Esophagus muscularis mucosa (tissue), 4 donors: ENCODE measurements around the gene INSYN2B. TPM values are rescaled to one million over a fixed set of nuclear protein-coding genes. Genes with fewer than 3 reads are reported as not detected.
"Not testable (repeated sequence)": the region's sequence is repeated elsewhere in the genome, so short reads cannot be mapped to it uniquely, and the experiment has no call there.

ENCODE experiments used
- DNase-seq: peaks from one replicate; pipeline ENCODE4 v3.0.0-alpha.2; 2017; ENCODE audit errors: extremely low spot score
- H3K27ac ChIP-seq, 4 donors: fragments of 200-600 bp; sonication (generic); replicated peaks in 1 of 4; 1 replicate in 3 of 4; 2 replicates in 1 of 4; pipeline ENCODE4 v1.5.1; 2016 to 2019; ENCODE audit warnings: mild to moderate bottlenecking in 1 of 4
- H3K27me3 ChIP-seq, 4 donors: fragments of 200-600 bp; sonication (generic); one replicate each; pipeline versions ENCODE4 v1.5.1 to v1.6.0; 2016 to 2019
- H3K36me3 ChIP-seq, 4 donors: fragments of 200-600 bp; sonication (generic); one replicate each; pipeline ENCODE4 v1.5.1; 2016 to 2019
- H3K4me1 ChIP-seq, 4 donors: fragments of 200-600 bp; sonication (generic); one replicate each; pipeline ENCODE4 v1.5.1; 2016 to 2019
- H3K4me3 ChIP-seq, 4 donors: fragments of 200-600 bp; sonication (generic); 1 replicate in 2 of 4; 2 replicates in 2 of 4; pipeline ENCODE4 v1.5.1; 2016 to 2019; ENCODE audit warnings: mild to moderate bottlenecking in 4 of 4, moderate library complexity in 1 of 4
- H3K9me3 ChIP-seq, 4 donors: fragments of 200-600 bp; sonication (generic); 1 replicate in 3 of 4; 2 replicates in 1 of 4; pipeline ENCODE4 v1.5.1; 2016 to 2019
- CTCF ChIP-seq, 3 experiments: fragments of 200-600 bp in 2 of 3; fragments of 450-650 bp in 1 of 3; sonication (generic) in 2 of 3; IDR thresholded peaks; one replicate each; pipeline ENCODE4 v1.5.1; 2017 to 2019; ENCODE audit warnings: antibody characterized with exemption in 3 of 3, mild to moderate bottlenecking in 2 of 3, moderate library complexity in 1 of 3
- EP300 ChIP-seq: sonication (generic); formaldehyde crosslinking; IDR thresholded peaks from one replicate; pipeline ENCODE4 v1.6.1; 2017; ENCODE audit warnings: antibody characterized with exemption
- POLR2A ChIP-seq: fragments of 450-650 bp; IDR thresholded peaks from one replicate; pipeline ENCODE4 v1.6.1; 2017; ENCODE audit warnings: antibody characterized with exemption, moderate library complexity, mild to moderate bottlenecking, low read depth
- POLR2AphosphoS5 ChIP-seq, 2 donors: sonication (generic); formaldehyde crosslinking; IDR thresholded peaks; one replicate each; pipeline ENCODE4 v1.6.1; 2017; ENCODE audit warnings: antibody characterized with exemption in 2 of 2
- WGBS: methylation state at CpG from one replicate; pipeline ENCODE4 v1.1.5; 2018; 5-methylcytosine and 5-hydroxymethylcytosine counted together
- intact Hi-C: fragments of 100-400 bp; cut with DNase I; formaldehyde crosslinking; loops from one replicate; pipeline ENCODE4 v1.15.1; 2023
- total RNA-seq, 4 donors: library from RNA; depleted of rRNA; stranded (reverse); fragments of >200 nt; gene quantifications; one replicate each; pipeline versions ENCODE4 v1.1.0 to v1.2.1, GENCODE V29; 2016

Gene INSYN2B
- total RNA-seq, 4 donors from 2014 or later, result not detected

GRCh38 chr5:169958278-169958677 lies 22.0 kb downstream of the INSYN2B start:
- TF ChIP-seq CTCF (IDR thresholded peaks at IDR 0.05) (no peak), POLR2A (no peak), POLR2AphosphoS5 (IDR thresholded peaks at IDR 0.05) (no peak), EP300 (no peak)

GRCh38 chr5:169956756-169957155 lies 23.5 kb downstream of the INSYN2B start:
- Histone ChIP-seq H3K4me3 (no peak overlapping the region), H3K27ac (no peak overlapping the region), H3K27me3 (peaks cover 0 to 12% (median 0%) of the 10 kb centered on the region in 4 donors), H3K36me3 (no peaks in the 10 kb centered on the region), H3K9me3 (no peaks in the 10 kb centered on the region), H3K4me1 (no peaks in the 10 kb centered on the region)
- no peak for DNase-seq
- intact Hi-C loops, result no loop called here
- TF ChIP-seq CTCF (IDR thresholded peaks at IDR 0.05), result no peak
- no peak for TF ChIP-seq POLR2AphosphoS5 (IDR thresholded peaks at IDR 0.05)
- no peak for TF ChIP-seq POLR2A
- TF ChIP-seq EP300, result no peak

More at GRCh38 chr5:169958278-169958677, 22.0 kb downstream of the INSYN2B start:
- H3K36me3 ChIP-seq, result no peaks in the 10 kb centered on the region
- intact Hi-C loops, result no loop called here
- H3K4me3 ChIP-seq, result no peak overlapping the region
- peaks cover 0 to 12% (median 0%) of the 10 kb centered on the region in 4 donors for H3K27me3 ChIP-seq
- 70% methylated on average over 3 of the region's 3 CpGs for WGBS
- H3K27ac ChIP-seq, result no peak overlapping the region
- no peaks in the 10 kb centered on the region for H3K4me1 ChIP-seq
- no peaks in the 10 kb centered on the region for H3K9me3 ChIP-seq
- no peak for DNase-seq

GRCh38 chr5:169956126-169956525 lies 24.2 kb downstream of the INSYN2B start:
- intact Hi-C loops, result no loop called here
- Histone ChIP-seq H3K4me1 (no peaks in the 10 kb centered on the region), H3K27ac (no peak overlapping the region), H3K4me3 (no peak overlapping the region), H3K9me3 (no peaks in the 10 kb centered on the region), H3K36me3 (no peaks in the 10 kb centered on the region), H3K27me3 (peaks cover 0 to 12% (median 0%) of the 10 kb centered on the region in 4 donors)
- no peak for TF ChIP-seq CTCF (IDR thresholded peaks at IDR 0.05)
- TF ChIP-seq POLR2A, result no peak
- no peak for TF ChIP-seq POLR2AphosphoS5 (IDR thresholded peaks at IDR 0.05)
- no peak for TF ChIP-seq EP300
- WGBS, result 84% methylated on average over 3 of the region's 3 CpGs
- DNase-seq, result no peak

GRCh38 chr5:169954786-169955185 lies 25.5 kb downstream of the INSYN2B start:
- DNase-seq, result no peak
- WGBS, result 87% methylated on average over 6 of the region's 6 CpGs
- intact Hi-C loops, result no loop called here
- H3K27ac ChIP-seq, result no peak overlapping the region
- peaks cover 0 to 12% (median 0%) of the 10 kb centered on the region in 4 donors for H3K27me3 ChIP-seq
- no peaks in the 10 kb centered on the region for H3K9me3 ChIP-seq
- H3K36me3 ChIP-seq, result no peaks in the 10 kb centered on the region
- no peak for TF ChIP-seq EP300
- TF ChIP-seq POLR2AphosphoS5 (IDR thresholded peaks at IDR 0.05), result no peak
- no peak for TF ChIP-seq CTCF (IDR thresholded peaks at IDR 0.05)
- no peak for TF ChIP-seq POLR2A
- H3K4me1 ChIP-seq, result no peaks in the 10 kb centered on the region
- H3K4me3 ChIP-seq, result no peak overlapping the region

GRCh38 chr5:169953196-169953595 lies 27.1 kb downstream of the INSYN2B start:
- DNase-seq, H3K4me1 ChIP-seq, H3K36me3 ChIP-seq, intact Hi-C loops, H3K9me3 ChIP-seq, H3K4me3 ChIP-seq, H3K27ac ChIP-seq: not testable (repeated sequence)
- H3K27me3 ChIP-seq, result peaks cover 0 to 15% (median 0%) of the 10 kb centered on the region in 4 donors
- WGBS, result 82% methylated on average over 4 of the region's 4 CpGs
